H1 (cell line): ENCODE results near the gene STRA8.

Source experiments
- CBX8 ChIP-seq: fragments of 300-800, 300-1000 bp; sonication (generic); IDR thresholded peaks from 2 replicates; pipeline ENCODE4 v1.7.1; 2016; ENCODE audit warnings: low read depth, low read length, borderline replicate concordance
- CREB1 ChIP-seq: IDR thresholded peaks from 2 replicates; pipeline ENCODE4 v1.6.1; 2012; ENCODE audit warnings: inconsistent platforms
- CTBP2 ChIP-seq: IDR thresholded peaks from 2 replicates; pipeline ENCODE4 v1.7.0; 2011; ENCODE audit warnings: borderline replicate concordance, mild to moderate bottlenecking, moderate library complexity, mixed read lengths, low read length; ENCODE audit not compliant: insufficient read depth, insufficient read length
- CTCF ChIP-seq, 3 experiments: IDR thresholded peaks; 1 replicate in 2 of 3; 2 replicates in 1 of 3; pipeline versions ENCODE4 v1.5.1 to v1.6.1; 2011; ENCODE audit warnings: low read length in 3 of 3, mild to moderate bottlenecking in 3 of 3, inconsistent platforms in 2 of 3, low read depth in 1 of 3, moderate library complexity in 1 of 3; ENCODE audit not compliant: insufficient read depth in 1 of 3; ENCODE audit errors: control extremely low read depth in 1 of 3
- EP300 ChIP-seq, 2 experiments: IDR thresholded peaks; 1 replicate in 1 of 2; 2 replicates in 1 of 2; pipeline ENCODE4 v1.6.1; 2011 to 2012; ENCODE audit warnings: low read depth in 2 of 2, low read length in 2 of 2, mild to moderate bottlenecking in 2 of 2, borderline replicate concordance in 1 of 2, inconsistent platforms in 1 of 2, moderate library complexity in 1 of 2
- EZH2 ChIP-seq: fragments of 200-600 bp; sonication (generic); IDR thresholded peaks from 2 replicates; pipeline ENCODE4 v1.7.1; 2012; ENCODE audit warnings: low read depth, mild to moderate bottlenecking, moderate library complexity, low read length, inconsistent platforms; ENCODE audit not compliant: severe bottlenecking
- GTF2F1 ChIP-seq: IDR thresholded peaks from 2 replicates; pipeline ENCODE4 v1.6.1; 2012; ENCODE audit warnings: low read depth, low read length, improper control_type of control experiment, borderline replicate concordance
- HDAC6 ChIP-seq: IDR thresholded peaks from one replicate; pipeline ENCODE4 v1.7.1; 2012; ENCODE audit warnings: low read depth, mild to moderate bottlenecking, inconsistent platforms, low read length, moderate library complexity
- JUN ChIP-seq: IDR thresholded peaks from 2 replicates; pipeline ENCODE4 v1.6.1; 2011; ENCODE audit warnings: low read depth, mild to moderate bottlenecking, improper control_type of control experiment, low read length
- PHF8 ChIP-seq: fragments of 200-600 bp; sonication (generic); conservative IDR thresholded peaks from 2 replicates; pipeline ENCODE4 v1.7.1; 2012; ENCODE audit warnings: low read depth, mild to moderate bottlenecking, inconsistent platforms, low read length, moderate library complexity
- POU5F1 ChIP-seq: IDR thresholded peaks from 2 replicates; pipeline ENCODE4 v1.6.1; 2011; ENCODE audit warnings: low read depth, mild to moderate bottlenecking, low read length, moderate library complexity
- RAD21 ChIP-seq, 2 experiments: IDR thresholded peaks in 1 of 2; conservative IDR thresholded peaks in 1 of 2; 2 replicates each; pipeline ENCODE4 v1.6.1; 2011; ENCODE audit warnings: low read depth in 2 of 2, low read length in 2 of 2, improper control_type of control experiment in 1 of 2, inconsistent platforms in 1 of 2, mild to moderate bottlenecking in 1 of 2, moderate library complexity in 1 of 2
- SIN3A ChIP-seq, 2 experiments: IDR thresholded peaks in 1 of 2; conservative IDR thresholded peaks in 1 of 2; 2 replicates each; pipeline ENCODE4 v1.6.1; 2011 to 2012; ENCODE audit warnings: low read length in 2 of 2, improper control_type of control experiment in 1 of 2, low read depth in 1 of 2, mild to moderate bottlenecking in 1 of 2
- TBP ChIP-seq: IDR thresholded peaks from 2 replicates; pipeline ENCODE4 v1.6.1; 2011; ENCODE audit warnings: low read depth, low read length, improper control_type of control experiment

DNA sequence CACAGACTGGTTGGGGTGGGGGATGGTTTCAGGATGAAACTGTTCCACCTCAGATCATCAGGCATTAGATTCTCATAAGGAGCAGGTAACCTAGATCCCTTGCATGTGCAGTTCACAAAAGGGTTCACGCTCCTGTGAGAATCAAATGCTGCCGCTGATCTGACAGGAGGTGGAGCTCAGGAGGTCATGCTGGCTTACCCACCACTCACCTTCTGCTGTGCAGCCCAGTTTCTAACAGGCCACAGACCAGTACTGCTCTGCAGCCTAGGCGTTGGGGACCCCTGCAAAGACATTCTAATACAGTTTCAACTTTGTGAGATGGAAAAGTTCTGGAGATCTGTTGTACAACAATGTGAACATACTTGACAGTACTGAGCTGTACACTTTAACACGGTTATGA is 39.9 kb downstream of the STRA8 start:
- no peak for TF ChIP-seq EZH2
- TF ChIP-seq GTF2F1, result no peak
- no peak for TF ChIP-seq EP300 (IDR thresholded peaks at IDR 0.05; ENCODE audit: borderline replicate concordance in 1 of 2, low read depth in 2 of 2, low read length in 2 of 2)
- TF ChIP-seq SIN3A (conservative IDR thresholded peaks at IDR 0.05 in 1 of 2, IDR thresholded peaks at IDR 0.05 in 1 of 2; ENCODE audit: low read depth in 1 of 2, low read length in 2 of 2), result no peak
- TF ChIP-seq CTCF (IDR thresholded peaks at IDR 0.05; ENCODE audit: control extremely low read depth in 1 of 3, insufficient read depth in 1 of 3, low read depth in 1 of 3, low read length in 3 of 3), result no peak
- TF ChIP-seq PHF8, result no peak
- no peak for TF ChIP-seq CTBP2
- no peak for TF ChIP-seq CBX8
- TF ChIP-seq JUN, result no peak
- TF ChIP-seq CREB1, result no peak
- no peak for TF ChIP-seq POU5F1
- no peak for TF ChIP-seq RAD21 (IDR thresholded peaks at IDR 0.05 in 1 of 2, conservative IDR thresholded peaks at IDR 0.05 in 1 of 2; ENCODE audit: low read depth in 2 of 2, low read length in 2 of 2)
- TF ChIP-seq HDAC6, result no peak
- no peak for TF ChIP-seq TBP
